HL-60 (cell line): Measurements from ENCODE around the gene RTN3.

ENCODE experiments used
- DNase-seq, 2 experiments: peaks; one replicate each; pipeline ENCODE4 v3.0.0-alpha.2; 2010 to 2020; ENCODE audit warnings: low read depth in 1 of 2, low spot score in 1 of 2
- H3K27ac ChIP-seq: fragments of 250-450 bp; sonication (Bioruptor Pico); replicated peaks from 2 replicates; pipeline ENCODE4 v1.5.1; 2020; ENCODE audit warnings: mild to moderate bottlenecking, moderate library complexity
- H3K27me3 ChIP-seq: fragments of 250-450 bp; sonication (Bioruptor Pico); 2 replicates; pipeline ENCODE4 v1.5.1; 2021; ENCODE audit warnings: mild to moderate bottlenecking, moderate library complexity; ENCODE audit not compliant: insufficient read depth, poor library complexity, severe bottlenecking
- H3K4me3 ChIP-seq: replicated peaks from 2 replicates; pipeline ENCODE4 v1.5.1; 2011; ENCODE audit warnings: mild to moderate bottlenecking, control low read depth, low read length; ENCODE audit not compliant: insufficient read depth
- CTCF ChIP-seq: IDR thresholded peaks from one replicate; pipeline ENCODE4 v1.5.1; 2011; ENCODE audit warnings: low read length, control low read depth, inconsistent platforms; ENCODE audit not compliant: insufficient read depth
- GABPA ChIP-seq: IDR thresholded peaks from 2 replicates; pipeline ENCODE4 v1.6.1; 2012; ENCODE audit warnings: low read depth
- POLR2AphosphoS5 ChIP-seq: IDR thresholded peaks from 2 replicates; pipeline ENCODE4 v1.6.1; 2012; ENCODE audit warnings: low read depth
- SPI1 ChIP-seq: IDR thresholded peaks from 2 replicates; pipeline ENCODE4 v1.6.1; 2012; ENCODE audit warnings: low read depth, mild to moderate bottlenecking, borderline replicate concordance
- TF ChIP-seq, protein P1 (sequence below): IDR thresholded peaks from 2 replicates; pipeline ENCODE4 v1.6.1; 2012; ENCODE audit warnings: low read depth; ENCODE audit not compliant: insufficient replicate concordance

RTN3 gene

GRCh38 chr11:63641727-63642126, 39.6 kb upstream of the RTN3 start:
- H3K4me3 ChIP-seq = no peak overlapping the region
- no peaks in the 10 kb centered on the region for H3K27me3 ChIP-seq
- TF ChIP-seq GABPA (no peak), POLR2AphosphoS5 (no peak), SPI1 (no peak), CTCF (no peak)
- TF ChIP-seq, protein P1, sequence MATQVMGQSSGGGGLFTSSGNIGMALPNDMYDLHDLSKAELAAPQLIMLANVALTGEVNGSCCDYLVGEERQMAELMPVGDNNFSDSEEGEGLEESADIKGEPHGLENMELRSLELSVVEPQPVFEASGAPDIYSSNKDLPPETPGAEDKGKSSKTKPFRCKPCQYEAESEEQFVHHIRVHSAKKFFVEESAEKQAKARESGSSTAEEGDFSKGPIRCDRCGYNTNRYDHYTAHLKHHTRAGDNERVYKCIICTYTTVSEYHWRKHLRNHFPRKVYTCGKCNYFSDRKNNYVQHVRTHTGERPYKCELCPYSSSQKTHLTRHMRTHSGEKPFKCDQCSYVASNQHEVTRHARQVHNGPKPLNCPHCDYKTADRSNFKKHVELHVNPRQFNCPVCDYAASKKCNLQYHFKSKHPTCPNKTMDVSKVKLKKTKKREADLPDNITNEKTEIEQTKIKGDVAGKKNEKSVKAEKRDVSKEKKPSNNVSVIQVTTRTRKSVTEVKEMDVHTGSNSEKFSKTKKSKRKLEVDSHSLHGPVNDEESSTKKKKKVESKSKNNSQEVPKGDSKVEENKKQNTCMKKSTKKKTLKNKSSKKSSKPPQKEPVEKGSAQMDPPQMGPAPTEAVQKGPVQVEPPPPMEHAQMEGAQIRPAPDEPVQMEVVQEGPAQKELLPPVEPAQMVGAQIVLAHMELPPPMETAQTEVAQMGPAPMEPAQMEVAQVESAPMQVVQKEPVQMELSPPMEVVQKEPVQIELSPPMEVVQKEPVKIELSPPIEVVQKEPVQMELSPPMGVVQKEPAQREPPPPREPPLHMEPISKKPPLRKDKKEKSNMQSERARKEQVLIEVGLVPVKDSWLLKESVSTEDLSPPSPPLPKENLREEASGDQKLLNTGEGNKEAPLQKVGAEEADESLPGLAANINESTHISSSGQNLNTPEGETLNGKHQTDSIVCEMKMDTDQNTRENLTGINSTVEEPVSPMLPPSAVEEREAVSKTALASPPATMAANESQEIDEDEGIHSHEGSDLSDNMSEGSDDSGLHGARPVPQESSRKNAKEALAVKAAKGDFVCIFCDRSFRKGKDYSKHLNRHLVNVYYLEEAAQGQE = no peak
- no peak for DNase-seq
- no peak overlapping the region for H3K27ac ChIP-seq

DNA sequence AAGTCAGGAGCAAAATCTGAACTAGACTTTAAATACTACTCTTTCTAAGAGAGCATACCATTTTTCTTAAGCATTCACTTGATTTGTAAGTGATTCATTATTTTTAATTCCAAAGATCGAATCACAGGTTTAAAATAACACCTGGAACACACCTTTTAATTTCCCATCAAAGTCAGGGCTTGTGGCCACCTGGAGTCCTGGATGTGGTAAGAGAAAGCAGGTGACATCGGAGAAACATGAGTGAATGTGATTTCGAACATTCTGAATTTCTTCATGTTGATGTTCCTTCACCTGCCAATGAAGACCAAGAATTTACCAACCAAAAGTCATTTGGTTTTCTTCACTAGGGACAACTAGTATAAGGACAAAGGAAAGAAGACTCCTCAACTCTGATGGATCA, 38.1 kb upstream of the RTN3 start:
- TF ChIP-seq SPI1 = no peak
- TF ChIP-seq GABPA = no peak
- TF ChIP-seq, protein P1 = no peak
- TF ChIP-seq POLR2AphosphoS5 = no peak
- no peak for TF ChIP-seq CTCF
- H3K4me3 ChIP-seq = no peak overlapping the region
- no peak for DNase-seq
- no peaks in the 10 kb centered on the region for H3K27me3 ChIP-seq
- H3K27ac ChIP-seq = no peak overlapping the region

DNA sequence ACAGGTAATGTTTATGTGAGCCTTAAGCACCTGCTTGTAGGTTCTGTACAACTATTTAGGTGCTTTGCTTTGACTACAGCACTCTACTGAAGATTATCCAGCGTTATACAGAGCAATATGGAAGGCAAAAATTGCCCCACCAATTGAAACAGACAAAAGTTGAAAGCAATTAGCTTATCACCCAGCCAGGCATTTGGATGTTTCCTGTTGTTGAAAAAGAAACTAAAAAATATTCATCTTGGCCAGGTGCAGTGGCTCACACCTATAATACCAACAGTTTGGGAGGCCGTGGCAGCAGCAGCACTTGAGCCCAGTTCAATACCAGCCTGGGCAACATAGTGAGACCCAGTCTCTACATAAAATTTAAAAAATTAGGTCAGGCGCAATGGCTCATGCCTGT, 28.6 kb upstream of the RTN3 start:
- H3K27me3 ChIP-seq = no peaks in the 10 kb centered on the region
- H3K4me3 ChIP-seq = no peak overlapping the region
- no peak for DNase-seq
- TF ChIP-seq POLR2AphosphoS5 = no peak
- TF ChIP-seq, protein P1 = no peak
- TF ChIP-seq GABPA = no peak
- no peak for TF ChIP-seq CTCF
- H3K27ac ChIP-seq = no peak overlapping the region
